Chondrocyte (in vitro differentiated cells): Measurements from ENCODE around the gene CCT6A. TPM values are rescaled to one million over a fixed set of nuclear protein-coding genes. Genes with fewer than 3 reads are reported as not detected.

ENCODE experiments used
- total RNA-seq: library from RNA; stranded (reverse); gene quantifications from 3 replicates; pipeline ENCODE4 v1.2.1, GENCODE V29; 2021

Gene CCT6A
- total RNA-seq, 1 donor from 2014 or later: 101 TPM

Other genes with a start within 250 kb of the CCT6A start
- gene SEPTIN14, start 189.0 kb upstream of the CCT6A start, total RNA-seq: not detected in 3 replicates
- 2.8 to 3.6 TPM (median 3.5 TPM) in 3 replicates for gene ZNF713, start 164.3 kb upstream of the CCT6A start, total RNA-seq
- 11.8 to 13.0 TPM (median 11.9 TPM) in 3 replicates for gene MRPS17, start 99.9 kb upstream of the CCT6A start, total RNA-seq
- 37.3 to 43.4 TPM (median 43.0 TPM) in 3 replicates for gene NIPSNAP2, start 87.2 kb upstream of the CCT6A start, total RNA-seq
- gene PSPH, start 321 bp upstream of the CCT6A start, total RNA-seq: 11.4 to 37.5 TPM (median 35.9 TPM) in 3 replicates
- 158 to 182 TPM (median 160 TPM) in 3 replicates for gene SUMF2, start 12.5 kb downstream of the CCT6A start, total RNA-seq
- gene PHKG1, start 41.2 kb downstream of the CCT6A start, total RNA-seq: 0.15 to 0.62 TPM (median 0.24 TPM) in 3 replicates
- gene CHCHD2, start 54.7 kb downstream of the CCT6A start, total RNA-seq: 119 to 232 TPM (median 120 TPM) in 3 replicates
- gene NUPR2, start 64.7 kb downstream of the CCT6A start, total RNA-seq: not detected in 3 replicates